Left lobe of liver (tissue), 2 donors: ENCODE results near the gene SMTNL2. TPM values are rescaled to one million over a fixed set of nuclear protein-coding genes. Genes with fewer than 3 reads are reported as not detected.

Experiments used
- ATAC-seq: fragments of 200-7000 bp; cut with Tn5 transposase; one replicate; pipeline ENCODE4 v1.9.1; 2020; ENCODE audit warnings: mild to moderate bottlenecking, moderate library complexity
- DNase-seq: peaks from one replicate; pipeline ENCODE4 v3.0.0-alpha.2; 2020; ENCODE audit warnings: low spot score
- total RNA-seq: library from RNA; stranded (reverse); gene quantifications from one replicate; pipeline ENCODE4 v1.2.1, GENCODE V29; 2021
- donor health status: DM: no; HTN: no; CAD: no; lungs with moderate emphysema.
- donor health status: DM: no; HTN: yes; CAD: no.

Gene SMTNL2
- not detected for total RNA-seq

GRCh38 chr17:4584101-4584916 is at the start of gene SMTNL2:
Gene SMTNL2 (plus strand): TSS chr17:4584529. CDS start chr17:4584606, 77 bp downstream.
- DNase-seq (no peak), ATAC-seq (peak; percentile 46)

GRCh38 chr17:4534928-4535666 is 49.2 kb upstream of the SMTNL2 start:
- ATAC-seq (no peak), DNase-seq (no peak)

GRCh38 chr17:4535667-4536258 is 48.6 kb upstream of the SMTNL2 start:
- DNase-seq (no peak), ATAC-seq (no peak)

- ATAC-seq (no peak), DNase-seq (no peak)
Measured at GRCh38 chr17:4536259-4536741, 48.0 kb upstream of the SMTNL2 start.

- DNase-seq (no peak), ATAC-seq (no peak)
Measured at GRCh38 chr17:4536742-4537411, 47.5 kb upstream of the SMTNL2 start.

GRCh38 chr17:4537451-4538235 is 46.7 kb upstream of the SMTNL2 start:
- no peak for ATAC-seq
- no peak for DNase-seq

- ATAC-seq = no peak
- DNase-seq = no peak
Measured at GRCh38 chr17:4538236-4539002, 45.9 kb upstream of the SMTNL2 start.

GRCh38 chr17:4539025-4539424 is 45.3 kb upstream of the SMTNL2 start:
- no peak for DNase-seq
- no peak for ATAC-seq

DNA sequence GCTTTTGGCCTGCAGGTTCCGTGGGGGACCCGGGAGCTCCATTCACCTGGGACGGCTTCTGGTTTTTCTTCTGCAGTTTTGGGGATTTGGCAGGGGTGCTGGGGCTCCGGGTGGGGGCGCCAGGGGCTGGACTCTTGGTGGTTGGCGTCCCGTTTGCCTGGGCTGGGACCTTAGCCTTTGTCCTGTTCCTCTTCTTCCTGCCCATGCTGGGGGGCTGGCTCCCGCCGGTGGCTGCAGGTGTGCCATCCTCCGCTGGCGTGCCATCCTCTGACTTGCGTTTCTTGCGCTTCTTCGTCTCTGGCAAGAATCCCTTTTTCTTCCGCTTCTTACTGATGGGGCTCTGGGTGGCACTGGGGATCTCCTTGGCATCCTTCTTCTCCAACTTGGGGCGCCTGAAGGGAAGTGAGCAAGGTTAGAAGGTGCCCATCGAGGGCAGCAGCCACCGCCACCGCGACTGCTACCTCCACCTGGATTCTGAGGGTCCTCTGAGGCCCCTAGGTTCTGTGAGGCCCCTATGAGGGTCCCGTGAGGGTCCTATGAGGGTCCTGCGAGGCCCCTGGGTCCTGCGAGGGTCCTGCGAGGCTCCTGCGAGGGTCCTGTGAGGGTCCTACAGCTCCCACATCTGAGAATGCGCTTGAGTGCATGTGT is 44.6 kb upstream of the SMTNL2 start:
- DNase-seq (no peak), ATAC-seq (no peak)

- ATAC-seq (peak; percentile 15), DNase-seq (no peak)
Measured at GRCh38 chr17:4540224-4540651, 44.1 kb upstream of the SMTNL2 start.

- no peak for ATAC-seq
- DNase-seq = no peak
Measured at GRCh38 chr17:4540687-4541327, 43.5 kb upstream of the SMTNL2 start.

DNA sequence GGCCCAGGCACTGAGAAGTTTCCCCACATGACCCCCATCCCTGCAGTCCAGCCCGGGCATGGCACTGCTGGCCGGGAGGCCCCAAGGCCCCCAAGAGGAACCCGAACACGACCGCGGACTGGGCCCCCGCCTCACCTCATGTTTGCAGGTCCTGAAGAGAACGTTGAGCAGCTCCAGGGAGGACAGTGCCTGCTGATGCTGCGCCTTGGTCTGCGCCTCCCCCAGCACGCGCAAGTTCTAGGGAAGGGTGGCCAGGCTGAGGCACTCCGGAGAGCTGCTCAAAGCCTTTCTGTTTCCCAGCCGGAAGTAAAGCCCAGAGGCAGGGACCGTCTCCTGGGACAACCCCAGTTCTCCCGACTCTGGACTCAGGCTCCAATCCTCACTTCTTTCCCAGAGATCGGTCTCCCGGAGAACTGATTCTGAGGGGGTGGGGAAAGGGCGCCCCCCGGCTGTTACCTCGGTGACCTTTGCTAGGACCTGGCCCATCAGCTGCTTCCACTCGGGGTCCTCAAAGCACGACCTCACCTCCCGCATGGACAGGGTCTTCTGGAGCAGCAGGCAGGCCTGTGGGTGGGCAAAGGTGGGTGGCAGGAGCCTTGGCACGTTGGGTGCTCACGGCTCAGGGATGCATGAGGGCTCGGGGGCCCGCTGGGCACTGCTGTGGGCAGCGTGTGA is 42.9 kb upstream of the SMTNL2 start:
- ATAC-seq (no peak), DNase-seq (no peak)

GRCh38 chr17:4542003-4542725 is 42.2 kb upstream of the SMTNL2 start:
- ATAC-seq (no peak), DNase-seq (no peak)

DNA sequence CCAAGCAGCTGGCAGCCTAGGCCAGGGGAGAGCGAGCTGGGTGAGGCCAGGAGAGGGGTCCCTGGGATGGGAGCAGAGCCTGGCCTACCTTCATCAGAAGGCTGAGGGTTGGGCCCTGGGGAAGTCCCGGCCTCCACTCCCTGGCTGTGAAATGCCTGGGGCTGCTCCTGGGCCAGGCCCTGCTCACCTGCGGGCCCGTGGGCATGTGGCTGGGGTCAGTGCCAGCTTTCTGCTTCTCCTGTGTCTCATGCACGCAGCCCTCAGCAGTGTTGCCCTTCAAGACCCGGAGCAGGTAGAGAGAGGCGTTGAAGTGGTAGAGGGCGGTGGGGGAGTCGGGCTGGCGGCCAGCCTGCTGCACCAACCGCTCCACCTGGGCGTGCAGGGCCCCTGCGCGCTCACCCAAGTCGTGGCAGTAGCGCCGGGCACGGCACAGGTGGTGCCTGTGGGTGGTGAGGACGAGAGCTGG is 41.6 kb upstream of the SMTNL2 start:
- DNase-seq = no peak

GRCh38 chr17:4543557-4544026 is 40.7 kb upstream of the SMTNL2 start:
- ATAC-seq = no peak
- DNase-seq = no peak

More for the DNA sequence above, 41.6 kb upstream of the SMTNL2 start:
- ATAC-seq = no peak

DNA sequence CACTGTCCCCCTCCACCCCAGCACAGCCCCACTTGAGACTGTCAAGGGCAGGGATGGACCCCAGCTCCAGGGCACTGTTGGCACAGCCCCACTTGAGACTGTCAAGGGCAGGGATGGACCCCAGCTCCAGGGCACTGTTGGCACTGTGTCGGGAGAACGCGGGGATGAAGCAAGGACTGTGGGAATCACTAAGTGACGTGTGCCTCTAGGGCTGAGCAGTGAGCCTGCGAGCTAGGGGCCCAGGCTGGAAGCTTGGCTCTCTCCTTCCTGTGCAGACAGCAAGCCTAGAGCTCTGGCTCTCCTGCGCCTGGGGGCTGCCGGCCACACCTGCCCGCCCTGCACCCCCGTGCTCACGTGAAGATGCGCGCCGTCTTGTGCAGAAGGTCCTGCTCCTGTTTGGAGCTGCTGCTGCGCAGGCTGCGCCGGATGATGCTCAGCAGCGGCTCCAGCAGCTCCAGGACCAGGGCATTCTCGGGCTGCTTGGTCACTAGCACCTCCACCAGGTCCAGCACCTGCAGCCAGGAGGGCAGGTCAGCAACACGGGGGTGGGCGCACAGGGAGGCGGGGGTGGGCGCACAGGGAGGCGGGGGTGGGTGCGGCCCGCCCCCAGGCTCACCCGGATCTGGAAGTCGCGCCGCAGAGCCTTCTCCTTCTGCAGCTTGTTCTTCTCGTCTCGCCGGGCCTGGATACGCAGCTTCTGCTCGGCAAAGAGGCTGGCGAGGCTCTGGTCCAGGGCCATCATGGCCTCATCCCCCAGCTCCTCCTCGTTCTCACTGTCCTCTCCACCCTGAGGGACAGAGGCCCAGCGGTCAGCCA is 40.0 kb upstream of the SMTNL2 start:
- DNase-seq = no peak
- no peak for ATAC-seq
